Muscle of back (tissue), 10 donors: ENCODE measurements around the gene HELLS. TPM values are rescaled to one million over a fixed set of nuclear protein-coding genes. Genes with fewer than 3 reads are reported as not detected.

ENCODE experiments used
- polyA plus RNA-seq, 10 donors: library from polyadenylated mRNA; unstranded; fragments of 120-200 nt; gene quantifications; one replicate each; pipeline ENCODE4 v1.2.1, GENCODE V29; 2013; ENCODE audit not compliant: insufficient read length in 10 of 10

HELLS gene
- polyA plus RNA-seq, 10 donors: 5.2 to 14.5 (median 10.7) TPM

Other genes with a start within 250 kb of the HELLS start
- 10 to 100 TPM; 12.7 to 21.3 (median 16.7) TPM for gene NOC3L, start 182.8 kb upstream of the HELLS start, polyA plus RNA-seq
- 10 to 100 TPM; 10.2 to 16.5 (median 12.7) TPM for gene TBC1D12, start 143.2 kb upstream of the HELLS start, polyA plus RNA-seq
- gene CYP2C18, start 137.9 kb downstream of the HELLS start, polyA plus RNA-seq: under 1 TPM in 3 of 10 donors, not detected in 7; 0.08 to 0.34 (median 0.18) TPM
- not detected for gene CYP2C19, start 216.9 kb downstream of the HELLS start, polyA plus RNA-seq